Measurements from ENCODE around the gene INPP4B. TPM values are rescaled to one million over a fixed set of nuclear protein-coding genes. Genes with fewer than 3 reads are reported as not detected.

Gene INPP4B
- total and polyA plus RNA-seq, 2 of the 4 experiments (the other 2 are of a cell fraction), result 1.8 to 14.0 TPM

- Histone ChIP-seq H3K23ac (ENCODE audit: low read depth, low read length) (no peak overlapping the region), H2AK5ac (ENCODE audit: low read depth, low read length) (no peak overlapping the region), H4K20me1 (ENCODE audit: insufficient read depth, low read length) (no peaks in the 10 kb centered on the region), H3K9ac (ENCODE audit: low read depth, low read length) (no peak overlapping the region), H3K4me2 (ENCODE audit: low read depth, low read length) (no peak overlapping the region), H3K27ac (ENCODE audit: insufficient read depth, low read length) (no peak overlapping the region), H3K9me3 (ENCODE audit: control insufficient read depth, insufficient read depth, low read length) (peaks cover 5% of the 10 kb centered on the region; the same call in 1 of the 2 replicates), H3K9me1 (ENCODE audit: insufficient read depth, low read length) (no peaks in the 10 kb centered on the region), H3K4me3 (ENCODE audit: insufficient read depth, low read depth, low read length) (no peak overlapping the region), H4K5ac (ENCODE audit: low read depth, low read length) (no peak overlapping the region), H4K8ac (ENCODE audit: low read depth in 2 of 2, low read length in 2 of 2) (no peak overlapping the region), H3K14ac (replicated peaks; ENCODE audit: low read depth, low read length) (no peak overlapping the region), H2AFZ (replicated peaks; ENCODE audit: low read length, poor library complexity) (no peak overlapping the region), H2BK120ac (ENCODE audit: low read depth, low read length) (no peak overlapping the region), H3K4ac (ENCODE audit: low read depth, low read length) (no peak overlapping the region), H2BK5ac (ENCODE audit: low read depth, low read length, poor library complexity, severe bottlenecking) (no peak overlapping the region), H3K27me3 (ENCODE audit: control insufficient read depth, insufficient read depth, low read length) (no peaks in the 10 kb centered on the region), H3K4me1 (ENCODE audit: control insufficient read depth, insufficient read depth, low read length) (no peaks in the 10 kb centered on the region), H3K79me1 (ENCODE audit: low read depth in 1 of 2, low read length in 2 of 2) (peaks cover 0 to 4% of the 10 kb centered on the region in 2 experiments; a peak in 1 of 4 replicates), H2BK20ac (ENCODE audit: low read depth, low read length) (no peak overlapping the region), H3K56ac (ENCODE audit: extremely low read depth, insufficient read depth, low read length) (no peak overlapping the region), H3K18ac (ENCODE audit: low read depth, low read length) (no peak overlapping the region), H2AK9ac (replicated peaks; ENCODE audit: low read depth, low read length, poor library complexity) (no peak overlapping the region), H2BK15ac (ENCODE audit: low read depth, low read length) (no peak overlapping the region), H3K36me3 (ENCODE audit: control insufficient read depth, insufficient read depth, low read length) (0 out of 2 replicates have a peak, but pooled peaks cover 3% of the 10 kb centered on the region), H4K91ac (ENCODE audit: insufficient read depth, low read depth, low read length) (no peak overlapping the region)
- BruUV-seq (replicated peaks), result no TSS peak
- in situ Hi-C loops (cut with MboI; ENCODE audit: low sequenced_read_pairs) (no loop called here), dilution Hi-C loops (cut with HindIII; ENCODE audit: low sequenced_read_pairs, unreplicated experiment) (no loop called here), intact Hi-C loops (cut with micrococcal nuclease) (no loop called here)
- no peak for ATAC-seq (ENCODE audit: low read depth)
- TF ChIP-seq CHD1 (IDR thresholded peaks at IDR 0.05; ENCODE audit: low read depth, low read length), result no peak
- TF ChIP-seq MXI1 (IDR thresholded peaks at IDR 0.05; ENCODE audit: borderline replicate concordance, low read depth, low read length), result no peak
- no peak for TF ChIP-seq RFX5 (IDR thresholded peaks at IDR 0.05; ENCODE audit: low read depth, low read length)
- TF ChIP-seq POLR2A (IDR thresholded peaks at IDR 0.05; ENCODE audit: low read depth, low read length), result no peak
- no peak for TF ChIP-seq RCOR1 (IDR thresholded peaks at IDR 0.05; ENCODE audit: insufficient replicate concordance, low read length)
- no peak for TF ChIP-seq USF2 (IDR thresholded peaks at IDR 0.05; ENCODE audit: low read depth, low read length)
- TF ChIP-seq, protein P1, sequence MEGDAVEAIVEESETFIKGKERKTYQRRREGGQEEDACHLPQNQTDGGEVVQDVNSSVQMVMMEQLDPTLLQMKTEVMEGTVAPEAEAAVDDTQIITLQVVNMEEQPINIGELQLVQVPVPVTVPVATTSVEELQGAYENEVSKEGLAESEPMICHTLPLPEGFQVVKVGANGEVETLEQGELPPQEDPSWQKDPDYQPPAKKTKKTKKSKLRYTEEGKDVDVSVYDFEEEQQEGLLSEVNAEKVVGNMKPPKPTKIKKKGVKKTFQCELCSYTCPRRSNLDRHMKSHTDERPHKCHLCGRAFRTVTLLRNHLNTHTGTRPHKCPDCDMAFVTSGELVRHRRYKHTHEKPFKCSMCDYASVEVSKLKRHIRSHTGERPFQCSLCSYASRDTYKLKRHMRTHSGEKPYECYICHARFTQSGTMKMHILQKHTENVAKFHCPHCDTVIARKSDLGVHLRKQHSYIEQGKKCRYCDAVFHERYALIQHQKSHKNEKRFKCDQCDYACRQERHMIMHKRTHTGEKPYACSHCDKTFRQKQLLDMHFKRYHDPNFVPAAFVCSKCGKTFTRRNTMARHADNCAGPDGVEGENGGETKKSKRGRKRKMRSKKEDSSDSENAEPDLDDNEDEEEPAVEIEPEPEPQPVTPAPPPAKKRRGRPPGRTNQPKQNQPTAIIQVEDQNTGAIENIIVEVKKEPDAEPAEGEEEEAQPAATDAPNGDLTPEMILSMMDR (conservative IDR thresholded peaks at IDR 0.05; ENCODE audit: low read depth, low read length), result no peak
- TF ChIP-seq FOS (IDR thresholded peaks at IDR 0.05; ENCODE audit: low read depth, low read length), result no peak
- no peak for TF ChIP-seq MAZ (IDR thresholded peaks at IDR 0.05; ENCODE audit: borderline replicate concordance, low read depth, low read length)
- ChIA-PET CTCF (interaction anchor here (0.6 kb wide), 1 partner anchor 49 kb away, joined by 4 read pairs; no protein-coding TSS in a partner anchor), POLR2A (ENCODE audit: unreplicated experiment) (no interaction called here)
- DNase-seq, result no peak
- WGBS, 2 experiments (ENCODE audit: extremely low coverage in 2 of 2, insufficient read length in 1 of 2), result no CpG with 5 or more reads among the region's 1 CpG
Measured at GRCh38 chr4:142339053-142339452, 507.0 kb downstream of the INPP4B start.
